ENCODE results near the gene PLCH1.
"Not testable (repeated sequence)": the region's sequence is repeated elsewhere in the genome, so short reads cannot be mapped to it uniquely, and the experiment has no call there.

The PLCH1 gene

GRCh38 chr3:155639462-155640055 lies 105.3 kb downstream of the PLCH1 start:
- no peak overlapping the region for H2AFZ ChIP-seq (ENCODE audit: low read depth, low read length)
- no peak overlapping the region for H4K8ac ChIP-seq (ENCODE audit: low read length)
- no peak overlapping the region for H3K27ac ChIP-seq (ENCODE audit: low read length, poor library complexity, severe bottlenecking)
- H3K9ac ChIP-seq (ENCODE audit: low read length), result no peak overlapping the region
- H3K4ac ChIP-seq (ENCODE audit: low read depth in 1 of 2, low read length in 2 of 2), result no peak overlapping the region
- H2BK12ac ChIP-seq (ENCODE audit: low read length in 2 of 2), result no peak overlapping the region
- no peak for DNase-seq
- WGBS, result 71% methylated on average over 1 of the region's 4 CpGs
- H2BK15ac ChIP-seq (ENCODE audit: low read depth, poor library complexity, severe bottlenecking), result no peak overlapping the region
- no peak overlapping the region for H3K14ac ChIP-seq (ENCODE audit: low read length in 2 of 2)
- peak overlapping the region; percentile 62 for H2BK120ac ChIP-seq (ENCODE audit: low read depth, low read length)
- no peak overlapping the region for H2BK5ac ChIP-seq (ENCODE audit: low read depth, low read length, poor library complexity, severe bottlenecking)
- no peaks in the 10 kb centered on the region for H3K9me3 ChIP-seq (ENCODE audit: control insufficient read depth, low read length)
- no peak overlapping the region for H4K91ac ChIP-seq (ENCODE audit: low read length)
- no peaks in the 10 kb centered on the region for H3K79me1 ChIP-seq (replicated peaks; ENCODE audit: low read length, poor library complexity, severe bottlenecking)
- no peaks in the 10 kb centered on the region for H3K36me3 ChIP-seq (ENCODE audit: control insufficient read depth in 1 of 2, insufficient read depth in 2 of 2, low read depth in 1 of 2, low read length in 2 of 2)
- no peak overlapping the region for H3K23ac ChIP-seq (ENCODE audit: low read length in 2 of 2)
- H2AK5ac ChIP-seq (ENCODE audit: low read length, severe bottlenecking), result no peak overlapping the region
- H3K27me3 ChIP-seq (ENCODE audit: control insufficient read depth in 1 of 2, insufficient read depth in 1 of 2, low read length in 2 of 2), result no peaks in the 10 kb centered on the region
- no peak overlapping the region for H3K4me2 ChIP-seq (ENCODE audit: low read length, poor library complexity, severe bottlenecking)
- peaks cover 2% of the 10 kb centered on the region for H3K4me1 ChIP-seq (ENCODE audit: control insufficient read depth, insufficient read depth, low read depth, low read length)
- no peak overlapping the region for H3K18ac ChIP-seq (ENCODE audit: low read depth in 1 of 2, low read length in 2 of 2)
- H3K4me3 ChIP-seq (ENCODE audit: insufficient read depth in 1 of 2, low read depth in 1 of 2, low read length in 2 of 2), result no peak overlapping the region

GRCh38 chr3:155638461-155638860 lies 106.4 kb downstream of the PLCH1 start:
- not testable (repeated sequence) for DNase-seq; H2BK120ac ChIP-seq (ENCODE audit: low read depth, low read length); H3K4me2 ChIP-seq (ENCODE audit: low read length, poor library complexity, severe bottlenecking); H2BK5ac ChIP-seq (ENCODE audit: low read depth, low read length, poor library complexity, severe bottlenecking); H3K4ac ChIP-seq (ENCODE audit: low read depth in 1 of 2, low read length in 2 of 2); H3K23ac ChIP-seq (ENCODE audit: low read length in 2 of 2); H2AK5ac ChIP-seq (ENCODE audit: low read length, severe bottlenecking); H3K9ac ChIP-seq (ENCODE audit: low read length); H3K27ac ChIP-seq (ENCODE audit: low read length, poor library complexity, severe bottlenecking); H2BK12ac ChIP-seq (ENCODE audit: low read length in 2 of 2); H4K8ac ChIP-seq (ENCODE audit: low read length); H3K79me1 ChIP-seq (replicated peaks; ENCODE audit: low read length, poor library complexity, severe bottlenecking); H3K18ac ChIP-seq (ENCODE audit: low read depth in 1 of 2, low read length in 2 of 2); H3K27me3 ChIP-seq (ENCODE audit: control insufficient read depth in 1 of 2, insufficient read depth in 1 of 2, low read length in 2 of 2); H3K9me3 ChIP-seq (ENCODE audit: control insufficient read depth, low read length); H2BK15ac ChIP-seq (ENCODE audit: low read depth, poor library complexity, severe bottlenecking); H3K36me3 ChIP-seq (ENCODE audit: control insufficient read depth in 1 of 2, insufficient read depth in 2 of 2, low read depth in 1 of 2, low read length in 2 of 2); H3K14ac ChIP-seq (ENCODE audit: low read length in 2 of 2); H3K4me1 ChIP-seq (ENCODE audit: control insufficient read depth, insufficient read depth, low read depth, low read length); H3K4me3 ChIP-seq (ENCODE audit: insufficient read depth in 1 of 2, low read depth in 1 of 2, low read length in 2 of 2); H4K91ac ChIP-seq (ENCODE audit: low read length); H2AFZ ChIP-seq (ENCODE audit: low read depth, low read length)

GRCh38 chr3:155637567-155637966 lies 107.3 kb downstream of the PLCH1 start:
- no peak overlapping the region for H2BK5ac ChIP-seq (ENCODE audit: low read depth, low read length, poor library complexity, severe bottlenecking)
- DNase-seq, result no peak
- no peak overlapping the region for H3K4me3 ChIP-seq (ENCODE audit: insufficient read depth in 1 of 2, low read depth in 1 of 2, low read length in 2 of 2)
- H2AK5ac ChIP-seq (ENCODE audit: low read length, severe bottlenecking), result no peak overlapping the region
- no peaks in the 10 kb centered on the region for H3K79me1 ChIP-seq (replicated peaks; ENCODE audit: low read length, poor library complexity, severe bottlenecking)
- no peak overlapping the region for H3K9ac ChIP-seq (ENCODE audit: low read length)
- no peak overlapping the region for H3K27ac ChIP-seq (ENCODE audit: low read length, poor library complexity, severe bottlenecking)
- H3K23ac ChIP-seq (ENCODE audit: low read length in 2 of 2), result no peak overlapping the region
- no peak overlapping the region for H3K14ac ChIP-seq (ENCODE audit: low read length in 2 of 2)
- H3K9me3 ChIP-seq (ENCODE audit: control insufficient read depth, low read length), result no peaks in the 10 kb centered on the region
- H3K4me1 ChIP-seq (ENCODE audit: control insufficient read depth, insufficient read depth, low read depth, low read length), result peaks cover 2% of the 10 kb centered on the region
- no peak overlapping the region for H2BK120ac ChIP-seq (ENCODE audit: low read depth, low read length)
- H2BK15ac ChIP-seq (ENCODE audit: low read depth, poor library complexity, severe bottlenecking), result no peak overlapping the region
- no peak overlapping the region for H3K4me2 ChIP-seq (ENCODE audit: low read length, poor library complexity, severe bottlenecking)
- no peak overlapping the region for H4K8ac ChIP-seq (ENCODE audit: low read length)
- H3K36me3 ChIP-seq (ENCODE audit: control insufficient read depth in 1 of 2, insufficient read depth in 2 of 2, low read depth in 1 of 2, low read length in 2 of 2), result no peaks in the 10 kb centered on the region
- no peaks in the 10 kb centered on the region for H3K27me3 ChIP-seq (ENCODE audit: control insufficient read depth in 1 of 2, insufficient read depth in 1 of 2, low read length in 2 of 2)
- H2AFZ ChIP-seq (ENCODE audit: low read depth, low read length), result no peak overlapping the region
- H2BK12ac ChIP-seq (ENCODE audit: low read length in 2 of 2), result no peak overlapping the region
- H3K18ac ChIP-seq (ENCODE audit: low read depth in 1 of 2, low read length in 2 of 2), result no peak overlapping the region
- no peak overlapping the region for H3K4ac ChIP-seq (ENCODE audit: low read depth in 1 of 2, low read length in 2 of 2)
- no peak overlapping the region for H4K91ac ChIP-seq (ENCODE audit: low read length)
- 86% methylated on average over 2 of the region's 2 CpGs for WGBS

- no peaks in the 10 kb centered on the region for H3K79me1 ChIP-seq (replicated peaks; ENCODE audit: low read length, poor library complexity, severe bottlenecking)
- H3K9ac ChIP-seq (ENCODE audit: low read length), result no peak overlapping the region
- H3K4me2 ChIP-seq (ENCODE audit: low read length, poor library complexity, severe bottlenecking), result no peak overlapping the region
- H3K27ac ChIP-seq (ENCODE audit: low read length, poor library complexity, severe bottlenecking), result no peak overlapping the region
- H2BK5ac ChIP-seq (ENCODE audit: low read depth, low read length, poor library complexity, severe bottlenecking), result no peak overlapping the region
- H3K9me3 ChIP-seq (ENCODE audit: control insufficient read depth, low read length), result no peaks in the 10 kb centered on the region
- H3K4me3 ChIP-seq (ENCODE audit: insufficient read depth in 1 of 2, low read depth in 1 of 2, low read length in 2 of 2), result no peak overlapping the region
- H2BK120ac ChIP-seq (ENCODE audit: low read depth, low read length), result no peak overlapping the region
- H4K8ac ChIP-seq (ENCODE audit: low read length), result no peak overlapping the region
- H2BK12ac ChIP-seq (ENCODE audit: low read length in 2 of 2), result no peak overlapping the region
- no peak for DNase-seq
- peaks cover 1% of the 10 kb centered on the region for H3K4me1 ChIP-seq (ENCODE audit: control insufficient read depth, insufficient read depth, low read depth, low read length)
- H4K91ac ChIP-seq (ENCODE audit: low read length), result no peak overlapping the region
- WGBS, result 65% methylated on average over 1 of the region's 1 CpG
- no peak overlapping the region for H3K23ac ChIP-seq (ENCODE audit: low read length in 2 of 2)
- no peak overlapping the region for H3K18ac ChIP-seq (ENCODE audit: low read depth in 1 of 2, low read length in 2 of 2)
- no peaks in the 10 kb centered on the region for H3K27me3 ChIP-seq (ENCODE audit: control insufficient read depth in 1 of 2, insufficient read depth in 1 of 2, low read length in 2 of 2)
- H2AFZ ChIP-seq (ENCODE audit: low read depth, low read length), result no peak overlapping the region
- H2AK5ac ChIP-seq (ENCODE audit: low read length, severe bottlenecking), result no peak overlapping the region
- no peak overlapping the region for H3K14ac ChIP-seq (ENCODE audit: low read length in 2 of 2)
- H2BK15ac ChIP-seq (ENCODE audit: low read depth, poor library complexity, severe bottlenecking), result no peak overlapping the region
- no peaks in the 10 kb centered on the region for H3K36me3 ChIP-seq (ENCODE audit: control insufficient read depth in 1 of 2, insufficient read depth in 2 of 2, low read depth in 1 of 2, low read length in 2 of 2)
- no peak overlapping the region for H3K4ac ChIP-seq (ENCODE audit: low read depth in 1 of 2, low read length in 2 of 2)
These were observed 109.8 kb downstream of the PLCH1 start for GRCh38 chr3:155635056-155635455.
